Activated T-cell treated with anti-CD3 and anti-CD28 coated beads for 48 hours (primary cell): Measurements from ENCODE around the gene SDF4.
"Not testable (repeated sequence)": the region's sequence is repeated elsewhere in the genome, so short reads cannot be mapped to it uniquely, and the experiment has no call there.

ENCODE experiments used
- DNase-seq: peaks from one replicate; pipeline ENCODE4 v3.0.0-alpha.2; 2020; ENCODE audit warnings: low read depth

Gene SDF4

DNA sequence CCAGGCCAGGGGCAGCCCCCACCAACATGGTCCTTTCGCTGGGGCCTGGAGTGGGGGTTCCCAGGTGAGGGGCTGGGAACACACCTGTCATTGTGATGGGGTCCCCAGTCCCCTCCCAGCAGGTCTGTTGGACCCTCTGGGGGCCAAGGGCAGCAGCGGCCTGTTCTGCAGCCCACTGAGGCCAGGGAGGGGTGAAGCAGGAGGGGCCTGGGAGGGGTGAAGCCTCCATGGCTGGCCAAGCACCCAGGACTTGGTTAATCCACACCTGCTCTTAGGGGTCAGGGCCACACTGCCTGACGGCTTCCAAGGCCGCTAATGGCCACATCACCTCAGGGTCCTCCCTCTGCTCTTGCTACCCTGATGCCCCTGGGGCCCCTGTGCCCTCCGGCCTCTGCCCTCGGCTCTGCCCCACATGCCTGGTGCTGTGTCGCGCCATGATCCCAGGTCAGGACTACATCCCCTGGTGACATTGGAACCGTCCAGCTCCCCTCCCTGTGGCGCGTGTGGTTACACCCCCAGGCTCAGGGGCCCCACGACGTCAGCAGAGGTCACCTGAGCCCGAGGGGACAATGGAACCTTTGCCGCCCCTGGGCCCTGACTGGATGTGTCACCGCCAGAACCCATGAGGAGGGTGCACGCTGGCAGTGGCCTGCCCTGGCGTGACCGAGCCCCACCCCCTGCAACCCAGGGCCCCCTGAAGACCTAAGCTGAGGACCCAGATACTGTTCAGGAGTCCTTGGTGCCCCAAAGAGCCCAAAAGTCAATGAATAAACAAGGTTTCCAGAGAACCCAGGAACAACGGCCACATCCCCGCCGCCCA is 32.5 kb downstream of the SDF4 start:
- no peak for DNase-seq

DNA sequence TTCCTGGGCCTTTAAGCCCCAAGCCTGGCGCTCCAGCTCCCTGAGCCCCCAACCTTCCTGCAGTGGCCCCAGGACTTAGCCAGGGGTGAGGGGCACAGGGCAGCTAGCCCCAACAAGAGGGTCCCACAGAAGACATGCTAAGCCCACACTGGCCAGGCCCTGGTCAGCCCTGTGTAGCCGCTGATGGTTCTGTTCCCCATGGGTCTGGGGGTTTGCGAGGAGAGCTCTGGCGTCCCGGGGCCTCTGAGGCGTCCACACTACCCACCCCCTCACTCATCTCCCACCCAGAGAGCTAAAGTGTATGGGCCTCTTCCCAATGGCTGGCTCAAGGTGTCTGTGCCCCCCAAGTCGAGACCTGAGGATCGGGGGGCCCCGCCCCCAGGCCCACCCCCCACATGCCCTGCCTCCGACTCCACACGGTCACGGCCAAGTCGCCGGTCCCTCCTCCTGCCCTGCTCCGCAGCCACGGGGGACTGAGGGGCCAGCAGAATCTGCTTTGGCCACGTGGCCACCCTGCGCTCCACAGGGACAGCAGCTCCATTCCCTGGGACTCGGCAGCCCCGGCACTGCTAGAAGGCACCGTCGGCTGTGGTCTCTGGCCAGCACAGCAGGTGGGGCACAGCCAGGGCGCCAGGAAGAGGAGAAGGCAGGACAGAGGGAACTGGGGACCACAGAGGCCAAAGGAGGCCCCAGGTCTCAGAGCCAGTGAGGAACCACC is 33.2 kb downstream of the SDF4 start:
- DNase-seq, result no peak

DNA sequence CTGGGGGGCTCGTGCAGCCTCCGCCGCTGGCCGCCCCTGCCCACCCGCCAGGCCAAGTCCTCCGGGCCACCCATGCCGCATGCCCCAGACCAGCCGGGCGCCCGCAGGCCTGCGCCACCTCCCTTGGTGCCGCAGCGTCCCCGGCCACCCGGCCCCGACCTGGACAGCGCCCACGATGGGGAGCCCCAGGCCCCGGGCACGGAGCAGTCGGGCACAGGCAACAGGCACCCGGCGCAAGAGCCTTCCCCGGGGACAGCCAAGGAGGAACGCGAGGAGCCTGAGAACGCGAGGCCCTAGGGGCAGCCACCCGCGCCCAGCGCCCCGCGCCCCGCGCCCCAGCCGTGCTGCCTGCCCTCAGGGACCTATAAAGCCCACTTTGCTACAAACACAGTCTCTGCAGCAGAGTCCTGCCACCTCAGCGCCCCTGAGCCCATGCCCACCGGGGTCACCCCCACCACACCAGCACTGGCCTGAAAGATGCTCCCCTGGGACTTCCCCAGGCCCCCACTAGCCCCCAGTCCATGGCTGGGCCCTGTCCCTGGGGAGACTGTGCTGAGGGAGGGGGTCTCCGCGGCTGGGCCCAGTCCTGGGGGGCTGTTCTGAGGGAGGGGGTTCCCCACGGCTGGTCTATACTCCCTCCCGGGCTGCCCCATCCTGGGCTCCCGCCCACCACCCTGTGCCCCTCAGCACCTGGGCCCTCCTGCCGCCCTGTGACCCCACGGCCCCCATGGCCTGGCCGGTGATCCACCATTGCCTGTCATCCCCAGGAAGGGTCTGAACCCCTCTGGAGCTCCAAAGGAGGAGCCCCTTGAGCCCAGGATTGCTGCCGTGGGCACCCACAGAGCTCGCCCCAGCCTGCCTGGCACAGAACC is 34.0 kb downstream of the SDF4 start:
- DNase-seq, result no peak

DNA sequence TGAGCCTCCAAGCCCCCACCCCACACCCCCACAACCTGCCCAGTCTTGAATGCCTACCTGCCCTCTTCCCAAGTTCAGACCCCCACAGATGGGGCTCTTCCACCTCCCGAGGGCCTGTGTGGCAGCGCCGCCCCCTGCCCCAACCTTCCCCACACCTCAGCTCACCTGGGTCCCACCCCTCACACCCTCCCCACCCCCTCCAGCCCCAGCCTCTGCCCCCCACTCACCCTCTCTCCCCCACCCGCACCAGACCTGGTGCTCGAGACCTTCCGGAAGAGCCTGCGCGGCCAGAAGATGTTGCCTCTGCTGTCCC is 34.7 kb downstream of the SDF4 start:
- DNase-seq, result no peak

DNA sequence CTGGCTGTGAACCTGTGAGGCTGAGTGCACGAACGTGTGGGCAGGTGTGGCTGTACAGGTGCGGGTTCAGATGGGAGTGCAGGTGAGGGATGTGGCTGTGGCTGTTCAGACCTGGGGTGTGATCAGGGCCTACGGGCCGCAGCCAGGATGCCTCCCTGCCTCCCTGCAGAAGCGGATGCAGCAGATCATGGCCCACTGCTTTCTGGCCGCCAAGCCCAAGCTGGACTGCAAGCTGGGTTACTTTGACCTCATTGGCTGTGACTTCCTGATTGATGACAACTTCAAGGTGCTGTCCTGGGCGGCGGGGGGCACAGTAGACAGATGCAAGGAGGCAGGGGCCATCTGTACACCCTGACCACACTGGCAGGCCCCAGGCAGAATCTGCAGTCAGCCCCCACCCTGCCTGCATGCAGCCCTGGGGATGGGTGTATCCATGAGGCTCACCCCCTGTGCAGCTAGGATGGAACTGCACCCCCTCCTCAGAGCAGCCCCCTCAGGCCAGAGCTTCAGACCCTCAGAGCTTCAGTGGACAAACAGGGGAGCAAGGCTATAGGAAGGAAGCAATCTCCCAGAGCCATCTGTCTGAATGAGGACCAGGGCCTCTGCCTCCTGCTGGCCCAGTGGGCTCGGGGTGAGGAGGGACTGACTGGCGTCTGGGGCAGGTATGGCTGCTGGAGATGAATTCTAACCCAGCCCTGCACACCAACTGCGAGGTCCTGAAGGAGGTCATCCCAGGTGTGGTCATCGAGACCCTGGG is 35.2 kb downstream of the SDF4 start:
- no peak for DNase-seq

DNA sequence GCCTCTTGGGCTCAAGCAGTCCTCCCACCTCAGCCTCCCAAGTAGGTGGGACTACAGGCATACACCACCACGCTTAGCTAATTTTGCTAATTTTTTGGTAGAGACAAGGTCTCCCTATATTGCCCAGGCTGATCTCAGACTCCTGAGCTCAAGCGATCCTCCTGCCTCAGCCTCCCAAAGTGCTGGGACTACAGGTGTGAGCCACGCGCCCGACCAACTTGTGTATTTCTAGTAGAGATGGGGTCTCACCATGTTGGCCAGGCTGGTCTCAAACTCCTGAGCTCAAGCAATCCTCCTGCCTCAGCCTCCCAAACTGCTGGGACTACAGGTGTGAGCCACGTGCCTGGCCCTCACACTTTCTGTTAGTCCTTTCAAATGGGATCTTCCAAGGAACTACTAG is 36.1 kb downstream of the SDF4 start:
- DNase-seq, result not testable (repeated sequence)

DNA sequence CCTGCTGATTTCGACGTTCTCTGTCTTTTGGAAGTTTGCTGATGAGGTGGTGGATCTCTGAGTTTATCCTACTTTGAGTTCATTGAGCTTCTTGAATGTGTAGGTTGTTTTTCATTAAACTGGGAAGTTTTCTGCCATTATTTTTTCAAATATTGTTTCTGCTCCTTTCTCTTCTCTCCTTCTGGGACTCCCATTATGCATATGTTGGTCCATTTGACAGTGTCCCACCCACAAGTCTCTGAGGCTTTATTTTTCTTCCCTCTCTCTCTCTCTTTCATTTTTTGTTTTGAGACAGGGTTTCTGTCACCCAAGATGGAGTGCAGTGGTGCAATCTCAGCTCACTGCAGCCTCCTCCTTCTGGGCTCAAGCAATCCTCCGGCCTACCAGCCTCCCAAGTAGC is 37.1 kb downstream of the SDF4 start:
- no peak for DNase-seq

DNA sequence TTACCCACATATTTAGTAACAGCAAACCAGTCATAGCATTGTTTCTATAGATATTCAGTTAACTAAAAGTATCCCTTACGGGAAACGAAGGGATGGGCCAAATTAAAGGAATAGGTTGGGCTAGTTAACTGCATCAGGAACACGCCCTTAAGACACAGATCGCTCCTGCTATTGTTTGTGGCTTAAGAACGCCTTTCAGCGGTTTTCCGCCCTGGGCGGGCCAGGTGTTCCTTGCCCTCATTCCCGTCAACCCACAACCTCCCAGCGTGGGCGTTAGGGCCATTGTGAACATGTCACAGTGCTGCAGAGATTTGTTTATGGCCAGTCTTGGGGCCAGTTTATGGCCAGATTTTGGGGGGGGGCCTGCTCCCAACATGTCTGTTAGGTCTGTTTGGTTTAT is 40.1 kb downstream of the SDF4 start:
- DNase-seq, result no peak

DNA sequence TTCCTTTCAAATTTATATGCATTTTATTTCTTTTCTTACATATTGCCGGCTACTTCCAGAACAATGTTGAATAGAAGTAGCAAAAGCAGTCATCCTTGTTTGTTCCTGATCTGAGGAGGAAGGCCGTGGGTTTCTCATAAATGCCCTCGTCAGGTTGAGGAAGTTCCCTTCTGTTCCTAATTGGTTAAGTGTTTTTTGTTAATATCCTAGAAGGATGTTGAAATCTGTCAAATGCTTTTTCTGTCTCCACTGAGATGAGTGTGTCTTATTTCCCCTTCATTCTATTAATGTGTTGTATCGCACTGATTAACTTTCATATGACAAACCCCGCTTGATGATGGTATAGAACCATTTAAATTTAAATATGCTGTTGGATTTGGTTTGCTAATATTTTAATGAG is 42.7 kb downstream of the SDF4 start:
- no peak for DNase-seq

DNA sequence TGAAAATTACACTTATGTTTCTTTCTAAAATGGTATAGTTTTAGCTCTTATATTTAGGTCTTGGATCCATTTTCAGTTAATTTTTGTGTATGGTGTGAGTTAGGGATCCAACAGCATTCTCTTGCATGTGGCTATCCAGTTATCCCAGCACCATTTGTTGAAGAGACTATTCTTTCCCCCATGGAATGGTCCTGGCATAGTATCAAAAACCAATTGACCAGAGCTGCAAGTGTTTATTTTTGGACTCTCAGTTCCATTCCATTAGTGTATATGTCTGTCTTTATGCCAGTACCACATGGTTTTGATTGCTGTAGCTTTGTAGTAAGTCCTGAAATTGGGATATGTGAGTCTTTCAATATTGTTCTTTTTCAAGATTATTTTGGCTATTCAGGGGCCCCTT is 43.9 kb downstream of the SDF4 start:
- DNase-seq, result no peak

DNA sequence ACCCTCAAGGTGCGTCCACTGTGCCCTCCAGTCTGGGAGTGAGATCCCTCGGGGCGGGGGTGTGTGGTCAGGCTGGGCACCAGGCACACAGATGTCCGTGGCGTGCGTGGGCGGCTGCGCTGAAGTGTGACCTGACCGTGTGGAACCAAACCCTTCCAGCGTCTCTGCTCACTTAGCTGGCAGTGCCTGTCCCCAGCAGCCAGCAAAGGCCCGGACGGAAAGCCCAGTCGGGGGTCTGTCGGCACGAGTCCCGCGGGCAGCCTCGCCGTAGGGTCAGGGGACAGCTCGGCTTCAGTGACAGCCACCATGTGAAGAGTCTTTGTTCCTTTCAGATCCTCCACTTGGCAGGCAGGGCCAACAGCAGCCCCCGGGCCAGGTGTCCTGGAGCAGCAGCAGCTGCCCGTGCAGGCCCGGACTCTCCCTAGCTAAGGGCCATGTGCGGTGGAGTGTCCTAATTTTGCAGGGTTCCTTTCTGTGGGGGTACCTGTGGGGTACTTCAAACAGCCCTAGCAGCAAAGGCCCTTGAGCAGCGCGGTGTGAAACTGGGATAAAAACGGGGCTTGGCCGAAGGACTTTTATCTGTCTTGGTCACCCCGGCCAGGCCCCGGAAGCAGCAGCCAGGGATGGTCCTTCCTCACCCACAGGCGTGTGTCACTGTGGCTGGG is 46.6 kb downstream of the SDF4 start:
- no peak for DNase-seq

DNA sequence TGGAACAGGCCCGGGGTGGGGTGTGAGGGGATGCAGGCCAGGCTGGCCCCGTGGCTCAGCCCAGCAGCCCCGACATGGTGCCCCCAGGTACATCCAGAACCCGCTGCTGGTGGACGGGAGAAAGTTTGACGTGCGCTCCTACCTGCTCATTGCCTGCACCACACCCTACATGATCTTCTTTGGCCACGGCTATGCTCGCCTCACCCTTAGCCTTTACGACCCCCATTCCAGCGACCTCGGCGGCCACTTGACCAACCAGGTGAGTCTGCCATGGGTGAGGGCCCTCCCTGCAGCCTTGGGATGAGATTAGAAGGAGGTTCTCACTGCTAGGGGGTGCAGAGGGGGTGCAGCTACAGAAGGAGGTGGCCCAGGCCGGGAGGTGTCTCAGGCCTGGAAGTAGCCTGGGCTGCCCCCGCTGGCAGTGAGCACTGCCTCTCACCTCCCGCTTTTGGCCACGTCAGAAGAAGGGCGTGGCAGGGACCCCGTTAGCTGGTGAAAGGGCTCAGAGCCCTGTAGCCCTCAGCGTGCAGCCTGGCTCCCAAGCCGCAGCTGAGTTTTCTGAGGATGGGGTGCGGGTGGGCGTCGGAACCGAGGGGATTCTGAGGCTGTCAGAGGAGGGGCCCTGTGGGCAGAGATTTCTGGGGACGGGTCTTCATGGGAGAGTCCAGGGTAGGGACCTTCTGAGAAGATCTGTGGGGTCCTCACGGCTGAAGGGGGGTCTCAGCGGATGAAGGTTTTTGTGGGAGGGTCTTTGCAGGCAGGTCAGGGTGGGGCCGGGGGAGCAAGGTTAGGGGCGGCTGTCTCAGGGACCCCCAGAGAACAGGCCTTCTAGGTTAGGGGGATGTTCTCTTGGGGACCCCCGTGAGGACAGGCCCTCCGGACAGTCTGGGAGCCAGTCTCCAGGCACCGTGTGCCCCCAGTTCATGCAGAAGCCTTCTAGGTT is 47.7 kb downstream of the SDF4 start:
- DNase-seq, result no peak

DNA sequence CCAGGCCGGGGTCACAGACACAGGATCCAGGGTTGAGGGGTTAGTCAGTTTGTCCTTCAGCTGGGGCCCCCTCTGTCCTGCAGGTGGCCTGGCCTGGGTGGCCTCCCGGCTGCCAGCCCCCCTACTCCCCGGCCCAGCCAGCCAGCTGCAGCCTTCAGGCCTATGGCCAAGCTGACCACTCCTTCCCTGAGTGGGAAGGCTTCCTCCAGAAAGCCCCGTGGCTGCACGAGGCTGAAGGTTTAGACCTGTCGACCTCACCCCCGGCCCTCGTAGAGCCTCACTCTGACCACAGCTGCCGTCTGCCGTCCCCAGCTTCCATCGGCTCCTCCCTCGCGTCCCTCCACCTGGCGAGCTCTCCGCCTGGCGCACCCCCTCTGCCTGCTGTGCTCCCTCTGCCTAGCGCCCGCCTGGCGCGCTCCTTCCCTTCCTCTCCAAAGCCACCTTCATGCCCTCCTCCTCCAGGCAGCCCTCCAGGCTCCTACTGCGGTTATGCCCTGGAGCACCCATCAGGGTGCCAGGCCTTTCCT is 48.5 kb downstream of the SDF4 start:
- no peak for DNase-seq

DNA sequence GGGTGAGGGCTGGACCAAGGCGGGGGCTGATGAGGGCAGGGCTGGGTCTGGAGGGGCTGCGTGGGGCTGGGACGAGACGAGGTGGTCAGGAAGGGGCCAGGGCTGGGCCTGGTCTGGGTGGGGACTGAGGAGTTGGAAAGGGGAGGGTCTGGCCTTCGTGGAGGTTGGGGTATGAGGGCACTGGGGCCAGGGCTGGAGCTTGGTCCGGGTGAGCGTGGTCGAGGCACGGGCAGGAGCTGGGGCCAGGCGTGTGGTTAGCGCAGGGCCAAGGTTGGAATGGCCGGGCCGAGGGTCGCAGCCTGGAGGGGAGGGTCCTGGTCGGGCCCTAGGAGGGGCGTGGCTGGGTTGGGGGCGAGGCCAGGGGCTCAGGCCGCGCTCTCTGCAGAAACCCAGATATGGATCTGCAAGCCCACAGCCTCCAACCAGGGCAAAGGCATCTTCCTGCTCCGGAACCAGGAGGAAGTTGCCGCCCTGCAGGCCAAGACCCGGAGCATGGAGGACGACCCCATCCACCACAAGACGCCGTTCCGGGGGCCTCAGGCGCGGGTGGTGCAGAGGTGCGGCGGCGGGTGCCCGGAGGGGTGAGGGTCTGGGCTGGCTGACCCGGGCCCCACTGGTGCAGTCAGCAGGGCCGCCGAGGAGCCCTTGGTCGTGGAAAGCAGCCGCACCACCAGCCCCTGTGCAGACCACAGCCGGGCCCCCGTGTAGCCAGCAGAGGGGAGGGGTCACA is 49.1 kb downstream of the SDF4 start:
- DNase-seq, result no peak

DNA sequence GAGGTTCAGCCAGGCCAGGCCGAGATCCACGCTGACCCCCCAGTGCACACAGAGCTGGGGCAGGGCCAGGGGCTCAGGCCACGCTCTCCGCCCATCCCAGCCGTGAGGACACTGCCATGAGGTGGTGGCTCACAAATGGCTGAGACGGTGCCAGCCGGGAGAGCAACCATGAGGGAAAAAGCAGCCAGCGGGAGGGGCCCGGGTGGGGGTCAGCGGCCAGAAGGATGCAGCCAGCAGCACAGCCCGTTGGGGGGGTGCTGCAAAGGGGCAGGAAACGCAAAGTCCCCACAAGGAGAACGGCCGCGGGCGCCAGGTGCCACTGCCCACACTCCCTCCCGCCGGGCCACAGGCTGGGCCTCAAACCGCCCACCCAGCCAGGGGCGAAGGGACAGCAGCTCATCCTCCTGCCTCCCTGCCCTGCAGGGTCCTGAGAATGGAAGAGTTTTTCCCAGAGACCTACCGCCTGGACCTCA is 49.8 kb downstream of the SDF4 start:
- DNase-seq, result no peak

DNA sequence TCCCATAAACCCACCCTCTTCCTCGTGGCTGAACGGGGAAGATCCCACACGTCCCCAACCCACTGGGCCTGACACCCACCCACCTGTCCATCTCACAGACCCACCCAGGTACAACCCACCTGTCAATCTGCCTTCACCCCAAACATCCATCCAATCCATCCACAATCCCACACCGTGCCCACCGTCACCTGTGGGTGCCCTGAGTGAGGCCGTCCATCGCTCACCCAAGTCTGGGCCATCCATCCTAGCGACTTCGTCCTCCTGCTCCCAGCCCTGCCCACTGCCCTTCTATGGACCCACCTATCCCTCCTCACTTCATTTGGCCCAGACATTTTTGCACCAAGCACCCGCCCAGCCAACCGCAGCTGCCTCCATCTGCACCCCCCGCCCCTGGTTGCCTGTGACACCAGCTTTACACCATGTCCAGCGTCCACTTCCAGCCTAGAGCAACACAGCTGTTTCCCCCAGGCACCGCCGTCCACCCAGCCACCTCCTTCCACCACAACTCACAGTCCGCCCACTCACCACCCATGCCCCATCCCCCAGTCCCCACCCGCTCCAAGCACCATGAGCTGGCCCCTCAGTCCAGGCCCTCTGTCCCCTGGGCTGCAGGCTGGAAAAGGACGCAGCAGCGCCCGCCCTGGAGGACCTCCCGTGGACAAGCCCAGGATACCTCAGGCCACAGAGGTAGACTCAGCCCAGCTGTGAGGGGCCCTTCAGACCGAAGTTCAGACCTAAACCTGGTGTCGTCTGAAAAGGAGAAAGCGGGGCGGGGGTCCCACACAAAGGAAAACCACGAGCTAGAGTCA is 50.5 kb downstream of the SDF4 start:
- no peak for DNase-seq

DNA sequence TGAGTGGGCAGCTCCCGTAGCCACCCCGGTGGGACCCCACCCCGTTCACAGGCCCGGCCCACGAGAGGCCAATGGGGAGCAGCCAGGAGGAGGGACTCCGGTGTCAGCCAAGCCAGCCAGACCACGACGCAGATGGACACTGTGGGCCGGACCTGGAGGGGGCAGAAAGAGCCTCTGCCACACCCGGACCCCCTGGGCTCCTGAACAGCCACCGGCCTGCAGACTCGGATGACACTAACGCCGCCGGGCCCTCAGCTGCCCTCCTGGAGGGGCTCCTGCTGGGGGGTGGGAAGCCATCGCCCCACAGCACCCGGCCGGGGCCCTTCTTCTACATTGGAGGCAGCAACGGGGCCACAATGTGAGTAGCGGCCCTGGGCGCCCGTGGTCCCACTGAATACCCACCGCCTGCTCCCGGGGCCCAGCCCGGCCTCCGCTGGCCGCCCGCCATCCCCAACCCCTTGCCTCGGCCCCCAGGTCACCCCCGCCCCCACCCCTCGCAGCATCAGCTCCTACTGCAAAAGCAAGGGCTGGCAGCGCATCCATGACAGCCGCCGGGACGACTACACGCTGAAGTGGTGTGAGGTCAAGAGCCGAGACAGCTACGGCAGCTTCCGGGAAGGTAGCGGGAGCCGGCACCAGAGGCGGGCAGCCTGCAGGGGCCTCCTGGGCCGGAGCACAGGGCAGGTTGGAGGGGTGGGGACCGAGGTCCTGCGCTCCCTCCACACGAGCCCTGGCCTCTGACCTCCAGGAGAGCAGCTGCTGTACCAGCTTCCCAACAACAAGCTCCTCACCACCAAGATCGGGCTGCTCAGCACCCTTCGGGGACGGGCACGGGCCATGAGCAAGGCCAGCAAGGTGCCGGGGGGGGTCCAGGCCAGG is 51.6 kb downstream of the SDF4 start:
- no peak for DNase-seq
